Measurements from ENCODE around the gene FAM135A.
"Not testable (repeated sequence)": the region's sequence is repeated elsewhere in the genome, so short reads cannot be mapped to it uniquely, and the experiment has no call there.

GRCh38 chr6:70495790-70496189 lies 82.5 kb downstream of the FAM135A start:
- TF ChIP-seq, protein P1, sequence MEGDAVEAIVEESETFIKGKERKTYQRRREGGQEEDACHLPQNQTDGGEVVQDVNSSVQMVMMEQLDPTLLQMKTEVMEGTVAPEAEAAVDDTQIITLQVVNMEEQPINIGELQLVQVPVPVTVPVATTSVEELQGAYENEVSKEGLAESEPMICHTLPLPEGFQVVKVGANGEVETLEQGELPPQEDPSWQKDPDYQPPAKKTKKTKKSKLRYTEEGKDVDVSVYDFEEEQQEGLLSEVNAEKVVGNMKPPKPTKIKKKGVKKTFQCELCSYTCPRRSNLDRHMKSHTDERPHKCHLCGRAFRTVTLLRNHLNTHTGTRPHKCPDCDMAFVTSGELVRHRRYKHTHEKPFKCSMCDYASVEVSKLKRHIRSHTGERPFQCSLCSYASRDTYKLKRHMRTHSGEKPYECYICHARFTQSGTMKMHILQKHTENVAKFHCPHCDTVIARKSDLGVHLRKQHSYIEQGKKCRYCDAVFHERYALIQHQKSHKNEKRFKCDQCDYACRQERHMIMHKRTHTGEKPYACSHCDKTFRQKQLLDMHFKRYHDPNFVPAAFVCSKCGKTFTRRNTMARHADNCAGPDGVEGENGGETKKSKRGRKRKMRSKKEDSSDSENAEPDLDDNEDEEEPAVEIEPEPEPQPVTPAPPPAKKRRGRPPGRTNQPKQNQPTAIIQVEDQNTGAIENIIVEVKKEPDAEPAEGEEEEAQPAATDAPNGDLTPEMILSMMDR (IDR thresholded peaks at IDR 0.05), result not testable (repeated sequence)
- TF ChIP-seq POLR2A (IDR thresholded peaks at IDR 0.05), result not testable (repeated sequence)
